Stimulated activated CD4-positive, alpha-beta T cell treated with anti-CD3 and anti-CD28 coated beads, TNF-alpha, amount 100 ng/mL, for 48 hours (primary cell): ENCODE measurements around the gene PCLO.
"Not testable (repeated sequence)": the region's sequence is repeated elsewhere in the genome, so short reads cannot be mapped to it uniquely, and the experiment has no call there.

Experiments
- DNase-seq, 3 donors: peaks; one replicate each; pipeline ENCODE4 v3.0.0-alpha.2; 2020; ENCODE audit warnings: low read depth in 3 of 3

Gene PCLO

DNA sequence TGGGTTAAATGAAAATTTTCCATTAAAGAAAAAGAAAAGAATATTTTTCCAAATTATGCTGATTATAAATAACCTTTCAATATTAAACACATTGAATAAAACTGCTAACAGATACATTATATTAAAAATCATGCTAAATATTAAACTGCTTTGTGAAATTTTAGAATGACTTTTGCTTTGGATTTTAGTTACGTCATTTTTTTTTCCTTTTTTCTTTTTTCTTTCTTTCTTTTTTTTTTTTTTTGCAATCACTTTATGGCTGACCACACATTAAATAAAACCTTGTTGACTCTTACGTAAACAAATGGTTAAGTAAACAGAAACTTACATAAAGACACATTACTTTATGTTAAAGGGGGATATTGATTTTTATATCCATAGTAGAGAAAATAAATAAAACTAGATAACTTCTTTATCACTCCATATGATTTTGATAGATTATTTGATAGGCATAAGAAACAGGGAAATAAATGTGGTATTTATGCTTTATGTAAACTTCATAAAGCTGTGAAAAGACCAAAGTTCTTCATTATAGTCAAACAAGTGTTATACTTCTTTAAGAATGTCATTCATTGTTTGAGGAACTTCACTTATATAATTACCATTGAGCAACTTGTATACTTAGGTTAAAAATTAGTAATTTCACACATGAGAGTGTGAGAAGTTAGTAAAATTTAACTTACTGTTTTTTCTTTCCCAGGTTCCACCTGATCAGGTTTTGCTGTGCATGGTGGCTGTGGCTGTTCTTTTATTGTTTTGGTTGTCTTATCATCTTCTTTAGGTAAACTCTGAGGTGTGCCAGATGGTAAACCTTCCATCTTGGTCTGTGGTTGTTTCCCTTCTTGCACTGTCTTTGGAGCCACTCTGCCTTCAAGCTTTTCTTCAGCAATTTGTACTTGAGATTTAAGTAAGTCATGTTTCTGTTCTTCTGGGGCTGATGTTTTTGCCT lies 197.3 kb downstream of the PCLO start:
- DNase-seq: no peak

DNA sequence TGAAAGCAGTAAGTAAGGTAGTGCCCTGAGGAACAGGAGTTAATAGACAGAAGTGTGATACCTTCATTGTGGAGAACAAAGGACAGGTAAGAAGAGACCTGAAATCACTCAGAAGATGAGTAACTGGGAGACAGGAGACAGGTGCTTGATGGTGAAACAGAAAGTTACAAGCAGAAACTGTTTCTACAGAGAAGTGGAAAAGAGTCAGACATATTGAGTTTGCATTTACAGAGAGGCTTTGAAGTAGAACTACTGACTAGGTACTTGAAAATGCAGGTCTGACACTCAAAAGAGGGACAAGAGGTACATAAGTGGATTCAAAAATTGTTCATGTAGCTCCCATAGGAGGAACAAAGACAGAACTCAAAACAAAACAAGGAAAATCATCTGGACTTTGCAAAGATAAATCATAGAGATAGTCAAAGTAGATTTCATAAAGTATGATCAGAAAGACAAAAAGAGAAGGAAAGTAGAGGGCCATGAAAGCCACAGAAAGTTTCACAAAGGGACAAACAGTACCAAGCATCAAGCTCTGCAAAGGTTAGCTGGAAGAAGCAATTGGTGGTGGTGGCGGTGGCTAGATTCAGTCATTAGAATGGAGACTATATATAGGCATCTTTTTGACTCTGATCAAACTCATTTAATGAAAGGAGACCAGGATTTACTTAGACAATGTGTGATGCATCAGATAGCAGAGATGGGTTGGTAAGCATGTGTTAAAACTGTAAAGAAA lies 198.4 kb downstream of the PCLO start:
- DNase-seq: no peak

DNA sequence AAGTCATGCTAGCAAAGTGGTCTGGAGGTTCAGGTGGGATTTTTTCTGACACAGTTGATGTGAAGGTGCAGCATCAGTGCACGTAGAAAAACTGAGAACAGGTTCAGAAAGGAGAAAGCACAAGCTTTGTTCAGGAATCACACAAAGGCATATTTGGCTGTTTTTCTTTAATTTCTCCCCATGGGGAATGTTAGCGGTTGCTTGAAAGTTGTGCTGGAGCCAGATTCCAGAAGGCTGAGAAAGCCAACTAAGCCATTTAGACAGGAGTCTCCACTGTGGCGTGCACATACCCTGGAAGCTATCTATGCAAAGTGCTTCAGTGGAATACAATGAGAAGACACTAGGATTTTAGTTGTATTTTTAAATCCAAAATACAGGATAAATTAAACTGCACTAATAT lies 201.4 kb downstream of the PCLO start:
- DNase-seq: no peak

DNA sequence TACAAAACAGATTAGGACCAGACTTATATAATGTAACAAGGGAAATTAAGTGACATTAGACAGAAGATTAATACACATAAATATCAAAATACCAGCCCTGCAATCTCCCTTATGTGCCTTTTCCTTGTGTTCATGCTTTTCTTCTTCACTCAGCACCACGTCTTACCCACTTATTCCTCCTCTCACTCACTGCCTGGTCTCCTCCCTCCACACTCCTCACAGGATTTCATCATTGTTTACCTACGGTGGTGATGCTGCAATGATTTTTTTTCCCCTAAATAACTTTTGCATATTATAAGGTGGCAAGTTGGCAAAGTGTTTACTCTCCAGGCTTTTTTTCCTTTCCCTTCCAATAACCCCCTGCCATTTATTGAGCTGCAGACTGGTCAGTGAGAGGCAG lies 203.2 kb downstream of the PCLO start:
- DNase-seq: no peak

DNA sequence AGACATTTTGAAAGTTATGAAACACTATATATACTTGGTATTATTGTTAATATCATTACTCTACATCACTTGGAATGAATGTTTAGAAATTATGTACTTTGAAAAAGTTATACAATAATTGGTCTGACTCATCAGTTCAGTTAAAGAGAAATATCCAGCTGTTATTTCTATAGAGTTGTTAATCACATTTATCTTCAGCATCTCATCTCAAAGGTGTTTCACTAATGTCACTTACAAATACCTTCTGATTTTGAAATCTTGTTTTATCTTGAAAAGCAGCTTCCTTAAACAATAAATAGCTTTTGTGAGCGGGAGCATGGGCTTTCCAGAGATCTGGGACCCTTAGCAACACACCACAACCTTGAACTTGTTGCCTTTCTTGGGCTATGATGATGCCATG lies 205.2 kb downstream of the PCLO start:
- DNase-seq: no peak

DNA sequence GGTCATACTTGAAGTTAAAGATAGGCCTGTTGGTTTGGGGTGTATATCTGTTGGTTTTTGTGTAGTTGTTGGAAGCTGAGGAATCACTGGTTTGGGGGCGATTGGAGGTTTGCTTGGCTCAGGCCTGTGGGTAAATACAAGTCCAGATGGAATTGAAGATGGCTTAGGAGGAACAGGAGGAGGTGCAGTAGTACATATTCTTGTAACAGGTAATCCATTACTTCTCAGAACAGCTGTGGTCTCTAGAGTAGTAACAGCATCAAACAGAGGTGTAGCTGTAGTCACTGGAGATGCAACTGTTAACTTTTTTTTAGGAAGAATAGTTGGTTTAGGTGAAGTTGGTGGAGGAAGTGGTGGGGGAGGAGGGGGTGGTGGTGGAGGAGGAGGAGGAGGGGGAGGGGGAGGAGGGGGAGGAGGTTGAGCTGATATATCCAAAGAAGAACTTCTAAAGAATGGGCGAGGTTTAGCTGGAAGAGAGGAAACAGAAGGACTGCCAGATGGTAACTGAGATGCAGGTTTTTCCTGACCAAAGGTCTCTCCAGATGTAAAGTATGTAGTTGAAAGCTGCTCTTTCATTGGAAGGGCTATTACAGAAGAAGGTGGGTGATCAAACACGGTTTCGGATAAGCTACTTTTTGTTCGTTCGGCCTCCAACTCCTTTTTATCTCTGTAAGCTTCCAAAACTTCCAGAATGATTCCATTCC lies 209.2 kb downstream of the PCLO start:
- no peak for DNase-seq

DNA sequence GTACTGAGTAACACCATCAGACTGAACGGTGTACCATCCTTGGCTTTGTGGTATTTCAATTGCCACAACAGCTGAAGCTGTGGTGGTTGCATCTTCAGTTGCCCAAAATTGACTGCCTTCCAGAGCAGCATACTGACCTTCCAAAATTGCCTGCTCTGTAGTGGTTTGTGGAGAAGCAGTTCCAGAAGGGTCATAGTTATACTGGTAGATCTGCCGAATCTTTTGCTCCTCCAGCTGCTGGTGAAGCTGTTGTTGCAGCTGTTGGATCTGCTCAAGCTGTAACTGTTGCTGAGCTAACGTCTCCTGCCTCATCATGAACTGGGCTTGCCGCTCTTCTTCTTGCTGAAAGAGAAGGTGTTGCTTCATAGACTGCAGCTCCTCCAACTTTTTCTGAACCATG lies 212.2 kb downstream of the PCLO start:
- DNase-seq: no peak

DNA sequence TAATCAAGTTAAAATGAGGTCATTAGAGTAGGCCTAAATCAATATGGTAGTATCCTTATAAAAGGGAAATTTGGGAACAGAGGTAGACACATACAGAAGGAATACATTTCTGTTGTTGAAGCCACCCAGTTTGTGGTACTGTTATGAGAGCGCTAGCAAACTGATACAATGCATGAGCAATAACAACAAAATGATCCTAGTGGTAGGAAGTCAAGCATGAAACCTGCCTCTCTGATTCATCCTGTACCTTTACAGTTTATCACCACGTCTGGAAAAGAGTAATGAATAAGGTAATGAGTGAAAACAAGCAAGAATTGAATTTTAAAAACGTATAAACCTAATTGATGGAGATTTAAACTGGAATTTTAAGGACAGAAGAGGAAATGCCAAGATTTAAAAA lies 217.2 kb downstream of the PCLO start:
- no peak for DNase-seq

DNA sequence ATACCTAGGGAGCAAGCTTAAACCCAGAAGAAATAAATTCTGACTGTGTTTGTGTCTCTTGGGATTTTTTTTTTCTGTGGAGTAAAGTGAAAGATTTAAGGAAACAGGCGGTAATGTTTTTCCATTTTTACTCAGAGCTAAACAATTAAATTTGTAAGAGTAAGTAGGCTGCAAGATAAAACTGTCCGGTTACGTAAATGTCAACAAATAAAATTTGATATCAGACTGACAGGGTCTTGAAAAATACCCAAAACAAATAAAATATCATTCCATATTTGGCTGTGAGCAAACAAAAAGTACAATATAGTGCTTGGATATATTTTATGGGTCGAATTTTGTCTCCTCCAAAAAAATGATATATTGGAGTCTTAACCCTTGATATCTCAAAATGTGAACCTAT lies 217.6 kb downstream of the PCLO start:
- no peak for DNase-seq

DNA sequence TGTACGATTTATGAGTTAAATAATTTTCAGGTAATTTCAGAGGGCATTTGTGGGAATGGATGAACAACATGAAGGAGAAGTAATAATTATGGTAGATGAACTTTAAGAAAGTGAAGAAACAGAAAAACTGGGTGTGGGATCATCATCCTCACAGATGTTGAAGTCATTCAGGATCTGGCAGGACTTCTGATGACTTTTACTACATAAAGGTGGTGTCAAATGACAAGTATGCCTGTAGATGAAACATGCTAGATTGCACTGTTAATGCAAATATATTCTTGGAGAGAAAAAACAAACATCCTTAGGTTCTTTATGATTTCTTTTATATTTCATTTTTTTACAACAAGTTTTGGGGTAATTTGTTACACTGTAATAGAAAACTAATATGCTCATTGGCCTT lies 230.2 kb downstream of the PCLO start:
- no peak for DNase-seq

DNA sequence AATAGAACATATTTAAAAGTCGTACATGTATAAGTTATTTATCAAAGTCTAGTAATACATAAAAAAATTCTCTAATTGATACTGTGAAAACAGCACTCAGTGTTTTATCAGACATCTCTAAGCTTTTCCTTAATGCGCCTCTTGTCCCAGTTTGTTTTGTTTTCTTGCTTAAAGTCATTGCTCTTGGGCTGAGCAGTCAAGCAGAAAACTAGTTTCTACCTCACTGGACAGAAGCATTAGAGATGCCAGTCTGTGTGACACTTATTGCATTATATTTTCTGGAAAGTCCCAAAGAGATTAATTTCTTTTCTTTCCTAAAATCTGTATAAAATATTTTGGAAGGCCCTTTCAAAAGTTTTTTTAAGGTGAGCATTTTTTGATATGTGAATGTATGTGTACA lies 236.2 kb downstream of the PCLO start:
- DNase-seq: no peak

DNA sequence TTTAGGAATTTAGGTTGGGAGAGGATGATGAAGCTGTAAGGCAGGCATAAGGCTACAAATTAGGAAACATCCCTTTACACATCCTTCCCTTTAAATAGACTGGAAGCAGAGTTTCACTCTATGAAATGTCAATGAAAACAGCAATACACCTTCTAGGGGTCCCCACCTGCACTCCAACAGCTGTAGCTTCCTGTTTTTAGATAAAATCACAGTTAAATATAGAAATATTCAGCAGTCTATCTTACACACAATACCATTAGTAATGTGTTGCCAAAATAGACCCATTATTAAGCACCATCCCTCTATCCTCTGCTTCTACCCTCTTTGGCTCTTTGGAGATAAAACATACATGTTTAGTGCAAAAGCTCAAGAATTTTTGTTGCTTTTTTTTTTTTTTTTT lies 237.4 kb downstream of the PCLO start:
- no peak for DNase-seq

DNA sequence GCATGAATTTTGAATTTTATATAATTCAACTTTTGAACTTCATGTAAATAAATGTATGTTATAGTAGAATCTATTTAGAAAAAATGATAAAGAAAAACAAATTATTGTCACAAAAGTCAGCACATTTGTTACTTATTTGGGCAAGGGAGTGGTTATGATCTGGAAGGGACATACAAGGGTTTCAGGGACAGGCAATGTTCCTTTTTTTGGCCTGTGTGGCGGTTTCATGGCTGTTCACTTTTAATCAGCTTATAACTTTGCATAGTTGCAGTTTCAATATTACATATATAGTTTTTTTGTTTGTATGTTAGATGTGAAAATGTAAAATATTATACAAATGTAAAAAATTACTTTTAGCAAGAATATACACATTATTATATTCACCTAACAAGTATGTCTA lies 256.2 kb downstream of the PCLO start:
- no peak for DNase-seq

DNA sequence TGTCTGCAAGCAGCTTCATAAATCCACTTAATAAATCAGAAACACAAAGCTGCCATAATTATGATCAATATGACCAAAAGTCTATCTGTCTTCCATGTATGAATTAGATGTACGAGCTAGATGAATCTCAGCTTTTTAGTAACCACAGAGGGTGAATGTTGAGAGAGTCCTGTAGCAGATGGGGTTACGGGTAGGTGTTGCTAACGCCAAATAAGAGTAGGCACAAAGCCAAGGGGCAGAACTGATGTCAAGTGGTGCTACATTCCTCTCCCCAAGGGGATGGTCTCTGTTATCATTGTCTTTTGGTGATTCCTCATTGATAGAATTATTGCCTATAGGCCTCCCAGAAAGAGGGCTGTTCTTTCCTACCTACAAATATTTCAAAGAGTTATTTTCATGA lies 257.8 kb downstream of the PCLO start:
- DNase-seq: no peak

DNA sequence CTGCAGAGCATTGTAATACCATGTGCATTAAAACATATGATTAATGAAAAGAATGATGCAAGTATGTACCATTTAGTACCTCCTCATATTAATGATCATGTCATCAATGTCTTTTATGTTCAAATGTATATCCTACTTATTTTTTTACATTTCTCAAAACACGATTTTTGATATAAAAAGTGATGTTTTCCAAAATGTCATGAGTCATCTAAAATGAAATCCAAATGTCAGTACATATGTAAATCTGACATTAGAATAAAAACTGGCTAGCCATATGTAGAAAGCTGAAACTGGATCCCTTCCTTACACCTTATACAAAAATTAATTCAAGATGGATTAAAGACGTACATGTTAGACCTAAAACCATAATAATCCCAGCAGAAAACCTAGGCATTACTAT lies 261.6 kb downstream of the PCLO start:
- DNase-seq: not testable (repeated sequence)

DNA sequence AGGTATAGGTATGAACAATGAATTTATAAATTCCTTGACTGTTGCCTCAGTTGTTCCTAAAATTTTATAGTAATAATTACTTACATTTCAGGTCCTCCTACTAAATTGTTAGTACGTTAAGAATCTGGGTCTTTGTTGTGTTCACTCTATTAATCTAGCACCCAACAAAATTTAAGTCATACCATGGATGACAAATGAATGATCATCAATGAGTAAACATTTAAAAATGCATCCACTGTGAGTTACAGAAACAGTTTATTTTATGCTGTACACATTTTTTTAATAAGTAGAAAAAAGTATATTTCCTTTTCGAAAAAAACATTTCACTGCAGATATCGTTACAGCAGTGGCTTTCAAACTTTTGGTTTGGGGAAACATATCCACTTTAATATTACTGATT lies 265.2 kb downstream of the PCLO start:
- no peak for DNase-seq

DNA sequence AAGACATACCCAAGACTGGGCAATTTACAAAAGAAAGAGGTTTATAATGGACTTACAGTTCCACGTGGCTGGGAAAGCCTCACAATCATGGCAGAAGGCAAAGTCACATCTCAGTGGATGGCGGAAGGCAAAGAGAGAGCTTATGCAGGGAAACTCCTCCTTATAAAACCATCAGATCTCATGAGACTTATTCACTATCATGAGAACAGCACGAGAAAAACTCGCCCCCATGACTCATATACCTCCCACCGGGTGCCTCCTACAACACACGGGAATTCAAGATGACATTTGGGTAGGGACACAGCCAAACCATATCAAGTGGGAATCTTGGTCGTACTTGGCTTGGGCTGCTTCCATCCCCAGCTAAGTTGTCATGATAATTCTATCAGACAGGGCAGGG lies 268.3 kb downstream of the PCLO start:
- DNase-seq: not testable (repeated sequence)

DNA sequence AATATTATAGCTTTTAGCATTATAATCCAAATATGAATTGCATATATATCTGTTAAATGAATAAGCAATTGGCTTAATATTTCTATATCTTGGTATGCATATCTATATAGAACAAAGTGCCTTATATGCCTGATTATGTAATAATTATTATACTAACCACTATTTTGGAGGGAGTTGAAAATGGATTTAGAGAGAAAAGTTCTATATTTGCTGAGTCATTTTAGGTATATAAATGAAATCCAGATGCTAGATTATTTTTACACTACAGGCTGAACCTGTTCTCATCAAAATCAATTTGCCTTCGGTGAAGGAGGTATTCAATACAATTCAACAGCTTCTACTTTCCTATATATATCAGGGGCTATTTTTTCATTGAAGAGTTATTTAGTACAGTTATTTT lies 276.4 kb downstream of the PCLO start:
- DNase-seq: no peak

DNA sequence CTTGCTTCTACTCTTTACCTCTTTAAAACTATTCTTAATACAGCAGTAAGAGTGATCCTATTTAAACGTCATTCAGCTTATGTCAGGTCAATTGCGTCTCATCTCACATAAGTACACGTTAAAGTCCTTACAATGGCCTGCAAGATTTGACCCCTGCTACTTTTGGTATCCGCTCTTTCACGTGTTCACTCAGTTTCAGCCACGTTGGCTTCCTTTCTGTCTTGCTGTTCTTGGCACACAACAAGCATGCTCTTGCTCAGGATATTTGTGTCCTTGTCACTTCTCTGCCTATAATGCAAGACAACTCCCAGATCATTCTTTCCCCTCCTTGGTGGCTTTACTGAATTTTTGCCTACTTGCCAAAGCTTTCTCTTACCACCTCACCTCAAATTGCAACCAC lies 296.8 kb downstream of the PCLO start:
- DNase-seq: no peak

DNA sequence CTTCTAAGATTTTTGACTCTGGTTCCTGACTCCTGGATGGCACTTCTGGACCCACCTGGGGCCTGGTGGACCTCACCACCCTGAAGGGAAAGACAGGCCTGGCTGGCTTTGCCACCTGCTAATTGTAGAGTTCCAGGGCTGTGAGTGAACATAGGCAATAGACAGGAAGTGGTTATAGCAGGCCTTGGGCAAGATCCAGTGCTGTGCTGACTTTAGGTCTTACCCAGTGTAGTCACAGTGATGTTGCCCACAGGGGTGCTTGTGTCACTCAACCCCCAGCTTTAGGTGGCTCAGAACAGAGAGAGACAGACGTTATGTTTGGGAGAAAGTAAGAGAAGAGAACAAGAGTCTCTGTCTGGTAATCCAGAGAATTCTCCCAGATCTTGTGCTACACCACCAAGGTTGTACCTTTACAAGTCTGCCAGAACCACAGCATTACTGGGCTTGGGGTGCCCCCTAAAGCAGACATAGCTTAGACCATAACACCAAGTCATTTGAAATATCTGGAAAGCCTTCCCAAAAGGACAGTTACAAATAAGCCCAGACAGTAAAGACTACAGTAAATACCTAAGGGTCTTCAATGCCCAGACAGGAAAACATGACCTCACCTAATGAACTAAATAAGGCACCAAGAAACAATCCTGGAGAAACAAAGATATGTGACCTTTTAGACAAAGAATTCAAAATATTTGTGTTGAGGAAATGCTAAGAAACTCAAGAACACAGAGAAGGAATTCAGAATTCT lies 303.4 kb downstream of the PCLO start:
- no peak for DNase-seq

DNA sequence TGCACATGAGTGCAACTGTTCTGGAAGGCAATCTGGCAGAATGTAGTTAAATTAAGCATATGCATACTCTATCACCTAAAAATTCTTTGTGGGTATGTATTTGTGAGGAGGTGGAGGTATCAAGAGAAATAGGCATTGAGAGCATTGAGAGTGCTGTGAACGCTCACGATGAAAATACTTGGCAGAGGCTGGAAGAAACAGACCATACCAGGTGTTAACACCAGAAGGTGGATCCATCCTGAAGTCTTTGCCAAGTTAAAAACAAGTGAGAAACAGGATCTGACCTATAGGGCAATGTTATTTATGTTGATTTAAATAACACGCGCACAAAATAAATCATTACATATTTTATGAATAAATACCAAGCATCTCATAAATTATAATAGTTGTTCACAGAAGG lies 311.6 kb downstream of the PCLO start:
- no peak for DNase-seq

DNA sequence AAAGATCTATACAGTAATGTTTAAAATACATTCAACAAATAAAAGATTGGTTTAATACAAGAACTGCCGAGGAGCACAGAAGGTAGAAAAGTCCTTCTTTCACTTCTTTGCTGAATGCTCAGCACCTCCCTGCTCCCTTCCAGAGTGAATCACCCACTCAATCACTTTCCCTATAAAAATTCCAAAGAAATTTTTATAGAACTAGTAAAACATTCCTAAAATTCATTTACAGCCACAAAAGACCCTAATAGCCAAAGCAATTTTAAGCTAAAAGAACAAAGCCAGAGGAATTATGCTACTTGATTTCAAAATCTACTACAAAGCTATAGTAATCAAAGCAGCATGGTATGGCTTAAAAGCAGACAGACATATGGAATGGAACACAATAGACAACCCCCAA lies 320.9 kb downstream of the PCLO start:
- DNase-seq: no peak
